HL-60 (cell line): ENCODE measurements around the gene JMJD4.

Source experiments
- CTCF ChIP-seq: IDR thresholded peaks from one replicate; pipeline ENCODE4 v1.5.1; 2011; ENCODE audit warnings: low read length, control low read depth, inconsistent platforms; ENCODE audit not compliant: insufficient read depth
- GABPA ChIP-seq: IDR thresholded peaks from 2 replicates; pipeline ENCODE4 v1.6.1; 2012; ENCODE audit warnings: low read depth
- POLR2AphosphoS5 ChIP-seq: IDR thresholded peaks from 2 replicates; pipeline ENCODE4 v1.6.1; 2012; ENCODE audit warnings: low read depth
- SPI1 ChIP-seq: IDR thresholded peaks from 2 replicates; pipeline ENCODE4 v1.6.1; 2012; ENCODE audit warnings: low read depth, mild to moderate bottlenecking, borderline replicate concordance
- TF ChIP-seq, protein P1 (sequence below): IDR thresholded peaks from 2 replicates; pipeline ENCODE4 v1.6.1; 2012; ENCODE audit warnings: low read depth; ENCODE audit not compliant: insufficient replicate concordance

GRCh38 chr1:227763246-227764018 lies 28.3 kb upstream of the JMJD4 start:
- TF ChIP-seq CTCF (no peak), POLR2AphosphoS5 (no peak), GABPA (no peak), SPI1 (no peak)
- TF ChIP-seq, protein P1, sequence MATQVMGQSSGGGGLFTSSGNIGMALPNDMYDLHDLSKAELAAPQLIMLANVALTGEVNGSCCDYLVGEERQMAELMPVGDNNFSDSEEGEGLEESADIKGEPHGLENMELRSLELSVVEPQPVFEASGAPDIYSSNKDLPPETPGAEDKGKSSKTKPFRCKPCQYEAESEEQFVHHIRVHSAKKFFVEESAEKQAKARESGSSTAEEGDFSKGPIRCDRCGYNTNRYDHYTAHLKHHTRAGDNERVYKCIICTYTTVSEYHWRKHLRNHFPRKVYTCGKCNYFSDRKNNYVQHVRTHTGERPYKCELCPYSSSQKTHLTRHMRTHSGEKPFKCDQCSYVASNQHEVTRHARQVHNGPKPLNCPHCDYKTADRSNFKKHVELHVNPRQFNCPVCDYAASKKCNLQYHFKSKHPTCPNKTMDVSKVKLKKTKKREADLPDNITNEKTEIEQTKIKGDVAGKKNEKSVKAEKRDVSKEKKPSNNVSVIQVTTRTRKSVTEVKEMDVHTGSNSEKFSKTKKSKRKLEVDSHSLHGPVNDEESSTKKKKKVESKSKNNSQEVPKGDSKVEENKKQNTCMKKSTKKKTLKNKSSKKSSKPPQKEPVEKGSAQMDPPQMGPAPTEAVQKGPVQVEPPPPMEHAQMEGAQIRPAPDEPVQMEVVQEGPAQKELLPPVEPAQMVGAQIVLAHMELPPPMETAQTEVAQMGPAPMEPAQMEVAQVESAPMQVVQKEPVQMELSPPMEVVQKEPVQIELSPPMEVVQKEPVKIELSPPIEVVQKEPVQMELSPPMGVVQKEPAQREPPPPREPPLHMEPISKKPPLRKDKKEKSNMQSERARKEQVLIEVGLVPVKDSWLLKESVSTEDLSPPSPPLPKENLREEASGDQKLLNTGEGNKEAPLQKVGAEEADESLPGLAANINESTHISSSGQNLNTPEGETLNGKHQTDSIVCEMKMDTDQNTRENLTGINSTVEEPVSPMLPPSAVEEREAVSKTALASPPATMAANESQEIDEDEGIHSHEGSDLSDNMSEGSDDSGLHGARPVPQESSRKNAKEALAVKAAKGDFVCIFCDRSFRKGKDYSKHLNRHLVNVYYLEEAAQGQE: no peak
